ENCODE measurements around the gene FADD.

The FADD gene

DNA sequence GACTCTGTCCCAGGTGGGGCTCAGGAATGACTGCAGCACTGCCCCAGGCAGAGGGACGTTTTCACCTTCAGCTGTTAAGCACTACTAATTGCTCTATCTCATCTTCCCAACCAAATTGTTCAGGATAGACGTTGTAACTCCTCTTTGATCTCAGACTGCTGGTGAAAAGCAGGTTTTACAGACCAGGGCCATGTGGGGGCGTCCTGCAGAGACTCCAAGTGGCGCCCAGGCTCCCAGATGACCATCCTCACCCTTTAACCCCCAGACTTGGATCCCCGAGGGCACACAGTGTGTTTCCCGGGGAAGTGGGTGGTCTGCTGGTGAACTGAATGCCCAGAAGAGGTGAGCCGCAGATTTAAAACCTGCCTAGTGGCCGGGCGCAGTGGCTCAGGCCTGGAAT lies 23.9 kb downstream of the FADD start:
- no peak overlapping the region for H3K4me3 ChIP-seq (ENCODE audit: low read length)
- DNase-seq (ENCODE audit: low read depth, low spot score), result no peak

DNA sequence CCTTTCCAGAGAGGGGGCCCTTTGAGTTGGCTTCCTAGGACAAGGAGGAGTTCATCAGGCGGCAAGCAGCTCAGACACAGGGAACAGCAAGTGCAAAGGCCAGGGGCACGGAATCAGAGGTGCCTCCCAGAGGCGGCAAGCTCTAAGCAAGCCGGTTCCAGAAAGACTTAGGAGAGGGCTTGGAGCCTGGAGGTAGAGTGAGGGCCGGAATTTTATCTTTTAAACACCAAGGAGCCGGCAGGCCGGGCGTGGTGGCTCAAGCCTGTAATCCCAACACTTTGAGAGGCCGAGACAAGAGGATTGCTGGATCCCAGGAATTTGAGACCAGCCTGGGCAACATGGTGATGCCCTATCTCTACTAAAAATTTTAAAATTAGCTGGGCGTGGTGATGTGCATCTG lies 26.6 kb downstream of the FADD start:
- no peak overlapping the region for H3K4me3 ChIP-seq (ENCODE audit: low read length)
- no peak for DNase-seq (ENCODE audit: low read depth, low spot score)

DNA sequence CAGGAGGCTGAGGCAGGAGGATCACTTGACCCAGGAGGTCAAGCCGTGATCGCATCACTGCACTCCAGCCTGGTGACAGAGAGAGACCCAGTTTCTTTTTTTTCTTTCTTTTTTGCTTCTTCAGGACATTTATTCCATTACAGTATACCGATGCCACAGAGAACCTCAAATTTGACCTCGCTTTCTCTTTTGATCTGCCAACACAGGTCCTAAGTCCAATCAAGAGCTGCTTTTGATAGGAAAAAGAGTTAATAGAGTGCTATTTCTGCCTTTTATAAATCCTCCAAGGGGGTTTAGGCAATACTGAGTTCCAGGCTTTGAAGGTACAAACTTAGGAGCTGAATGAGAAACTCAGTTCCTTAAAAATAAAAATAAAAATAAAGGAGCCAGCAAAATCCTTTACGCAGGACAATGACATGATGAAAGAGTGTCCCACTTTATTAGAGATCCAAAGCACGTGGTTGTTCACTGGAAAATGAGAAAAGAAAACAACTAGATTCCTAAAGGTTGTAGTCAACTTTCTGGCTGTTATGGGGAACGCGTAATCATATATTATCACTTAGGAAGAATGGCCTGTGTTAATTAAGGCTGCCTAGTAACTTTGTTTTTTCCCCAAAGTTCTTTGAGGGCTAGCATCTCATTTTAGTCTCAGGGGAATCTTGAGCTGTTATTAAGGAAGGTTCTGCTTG lies 27.2 kb downstream of the FADD start:
- H3K4me3 ChIP-seq (ENCODE audit: low read length), result no peak overlapping the region
- no peak for DNase-seq (ENCODE audit: low read depth, low spot score)

DNA sequence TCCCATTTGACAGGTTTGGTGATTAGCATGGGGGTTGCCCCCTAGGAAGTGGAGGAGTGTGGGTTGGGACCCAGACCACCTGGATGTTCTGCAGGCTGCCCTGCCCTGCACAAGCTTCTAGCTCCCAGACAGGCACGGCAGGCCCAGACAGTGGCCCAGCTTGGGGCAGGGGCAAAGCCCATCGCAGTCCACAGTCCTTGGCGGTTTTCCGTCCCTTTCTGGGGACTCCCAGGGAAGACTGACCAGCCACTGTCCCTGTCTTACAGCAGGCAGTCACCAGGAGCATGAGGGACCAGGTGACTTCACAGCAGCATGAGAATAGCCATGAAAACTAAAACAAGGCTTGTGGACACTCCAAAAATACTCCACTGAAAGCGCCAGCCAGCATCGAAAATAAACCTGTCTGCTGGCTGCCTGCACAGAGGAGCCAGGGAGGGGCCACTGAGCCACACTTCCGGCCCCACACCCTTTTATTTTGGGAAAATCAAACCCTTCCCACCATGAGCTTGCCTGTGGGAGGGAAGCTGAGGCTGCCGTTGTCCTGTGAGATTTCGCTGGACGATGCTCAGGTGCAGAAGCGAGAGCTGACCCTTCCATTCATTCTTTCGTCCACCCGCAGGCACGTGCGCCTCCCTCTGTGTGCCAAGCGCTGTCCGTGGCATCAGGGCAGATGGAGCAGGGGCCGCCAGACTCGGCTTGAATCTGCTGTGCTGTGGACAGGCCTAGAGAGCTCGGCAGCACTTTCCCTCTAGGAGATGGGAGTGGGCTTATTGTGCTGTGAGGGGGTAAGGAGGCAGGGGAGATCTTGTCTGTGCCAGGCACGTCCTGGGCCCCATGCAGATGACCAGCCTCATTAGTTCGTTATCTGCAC lies 28.0 kb downstream of the FADD start:
- DNase-seq (ENCODE audit: low read depth, low spot score), result no peak
- no peak overlapping the region for H3K4me3 ChIP-seq (ENCODE audit: low read length)

DNA sequence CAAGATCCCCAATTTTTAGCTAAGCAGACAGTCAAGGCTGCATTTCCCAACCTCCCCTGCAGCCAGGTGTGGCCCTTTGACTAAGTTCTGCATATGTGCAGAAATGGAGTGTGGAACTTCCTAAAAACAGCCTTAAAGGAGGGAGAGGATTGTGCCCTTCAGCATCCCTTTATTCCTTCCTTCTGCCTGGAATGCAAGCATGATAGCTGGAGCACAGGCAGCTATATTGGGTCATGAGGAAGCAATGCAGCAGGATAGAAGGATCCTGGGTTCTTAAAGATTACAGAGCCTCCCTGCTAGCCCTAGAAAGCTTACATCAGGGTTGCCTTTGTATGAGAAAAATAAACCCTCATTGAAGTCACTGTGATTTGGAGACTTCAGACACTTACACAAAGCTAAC lies 29.9 kb downstream of the FADD start:
- no peak overlapping the region for H3K4me3 ChIP-seq (ENCODE audit: low read length)
- DNase-seq (ENCODE audit: low read depth, low spot score), result no peak

DNA sequence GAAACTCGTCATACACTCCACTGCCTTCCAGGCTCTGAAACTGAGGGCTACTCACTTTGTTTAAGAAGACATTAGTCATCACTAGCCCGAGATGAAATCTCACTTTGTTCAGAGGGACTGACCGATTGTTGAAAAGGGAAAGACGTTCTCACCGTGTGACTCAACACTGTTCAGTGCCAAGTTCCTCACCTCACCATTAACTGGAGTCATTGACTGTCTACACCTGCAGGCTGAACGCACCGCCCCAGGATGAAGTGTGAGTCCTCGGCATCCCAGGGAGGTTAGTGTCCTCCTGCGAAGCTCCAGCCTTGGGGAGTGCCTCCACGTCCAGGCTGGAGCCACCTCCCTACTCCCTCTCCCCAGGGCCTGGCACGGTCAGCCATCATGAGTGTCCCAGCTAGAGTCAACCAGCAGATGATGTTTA lies 30.4 kb downstream of the FADD start:
- DNase-seq (ENCODE audit: low read depth, low spot score), result no peak
- H3K4me3 ChIP-seq (ENCODE audit: low read length), result no peak overlapping the region

DNA sequence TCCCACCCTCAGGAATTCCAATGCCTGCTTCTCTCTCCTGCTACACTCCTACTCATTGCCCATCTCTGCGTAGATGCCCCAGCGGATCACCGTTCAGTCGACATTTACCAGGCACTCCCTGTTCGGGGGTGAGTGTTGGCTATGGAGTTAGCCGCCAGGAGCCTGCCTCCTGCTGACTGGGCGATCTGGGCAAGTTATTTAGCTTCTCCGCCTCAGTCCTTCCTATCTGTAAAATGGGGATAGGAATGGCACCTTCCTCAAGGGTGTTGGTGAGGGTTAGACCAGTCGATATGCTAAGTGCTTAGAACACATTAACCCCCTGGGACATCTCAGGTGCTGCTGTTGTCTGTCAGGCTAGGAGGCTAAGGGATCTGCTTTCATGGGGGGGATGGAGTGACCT lies 30.9 kb downstream of the FADD start:
- no peak overlapping the region for H3K4me3 ChIP-seq (ENCODE audit: low read length)
- DNase-seq (ENCODE audit: low read depth, low spot score), result no peak

DNA sequence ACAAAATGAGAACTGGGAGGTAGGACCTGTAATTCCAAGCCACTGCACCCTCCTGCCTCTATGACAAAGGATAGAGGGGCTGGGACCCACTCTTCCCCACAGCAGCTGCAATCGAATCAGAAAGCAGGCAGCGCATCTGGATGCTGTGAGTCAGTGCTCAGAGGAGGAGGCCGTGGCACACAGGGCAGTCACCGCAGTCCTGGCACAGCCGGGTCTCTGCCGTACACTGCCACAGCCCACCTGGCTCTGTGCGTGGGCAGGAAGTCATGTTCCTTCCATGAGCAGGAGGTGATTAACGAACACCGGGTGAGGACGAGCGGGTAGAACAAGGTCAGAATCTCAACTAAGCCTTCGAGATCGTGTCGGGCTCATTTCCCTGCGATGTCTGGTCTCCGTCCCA lies 37.2 kb downstream of the FADD start:
- peak overlapping the region; percentile 11 for H3K4me3 ChIP-seq (ENCODE audit: low read length)
- peak; percentile 23 for DNase-seq (ENCODE audit: low read depth, low spot score)

DNA sequence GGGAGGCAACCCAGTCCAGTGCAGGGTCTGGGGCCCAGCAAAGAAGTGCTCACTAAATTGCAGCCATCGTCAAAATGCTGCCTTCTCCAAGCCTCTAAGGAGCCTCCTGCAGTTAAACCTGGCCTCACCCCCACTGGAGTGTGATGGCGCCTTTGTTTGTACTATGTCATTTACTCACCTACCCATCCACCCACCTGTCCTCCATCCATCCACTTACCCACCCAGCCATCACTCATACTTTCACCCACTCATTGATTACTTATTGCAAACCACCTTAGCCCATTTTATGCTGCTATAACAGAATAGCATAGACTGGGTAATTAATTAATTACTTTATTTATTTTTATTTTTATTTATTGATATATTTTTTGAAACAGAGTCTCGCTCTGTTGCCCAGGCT lies 38.6 kb downstream of the FADD start:
- H3K4me3 ChIP-seq (ENCODE audit: low read length), result no peak overlapping the region
- DNase-seq (ENCODE audit: low read depth, low spot score), result no peak

DNA sequence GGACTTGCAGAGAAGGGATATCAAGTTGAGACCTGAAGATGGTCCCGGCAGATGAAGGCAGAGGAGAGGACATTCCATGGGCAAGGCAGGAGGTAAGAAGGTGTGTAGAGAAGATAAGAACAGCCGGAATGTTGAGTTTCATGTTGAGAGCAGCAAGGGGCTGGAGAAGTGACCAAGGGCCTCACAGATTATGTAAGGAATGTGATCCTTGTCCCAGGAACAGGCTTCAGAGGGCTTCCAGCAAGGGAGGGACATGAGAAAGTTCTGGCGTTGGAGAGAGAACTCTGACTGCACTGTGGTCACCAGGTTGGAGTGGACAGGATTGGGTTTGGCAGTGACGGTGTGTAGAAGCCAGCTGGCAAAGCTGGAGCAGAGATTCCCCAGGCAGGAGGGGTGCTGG lies 39.8 kb downstream of the FADD start:
- H3K4me3 ChIP-seq (ENCODE audit: low read length), result no peak overlapping the region
- DNase-seq (ENCODE audit: low read depth, low spot score), result no peak

DNA sequence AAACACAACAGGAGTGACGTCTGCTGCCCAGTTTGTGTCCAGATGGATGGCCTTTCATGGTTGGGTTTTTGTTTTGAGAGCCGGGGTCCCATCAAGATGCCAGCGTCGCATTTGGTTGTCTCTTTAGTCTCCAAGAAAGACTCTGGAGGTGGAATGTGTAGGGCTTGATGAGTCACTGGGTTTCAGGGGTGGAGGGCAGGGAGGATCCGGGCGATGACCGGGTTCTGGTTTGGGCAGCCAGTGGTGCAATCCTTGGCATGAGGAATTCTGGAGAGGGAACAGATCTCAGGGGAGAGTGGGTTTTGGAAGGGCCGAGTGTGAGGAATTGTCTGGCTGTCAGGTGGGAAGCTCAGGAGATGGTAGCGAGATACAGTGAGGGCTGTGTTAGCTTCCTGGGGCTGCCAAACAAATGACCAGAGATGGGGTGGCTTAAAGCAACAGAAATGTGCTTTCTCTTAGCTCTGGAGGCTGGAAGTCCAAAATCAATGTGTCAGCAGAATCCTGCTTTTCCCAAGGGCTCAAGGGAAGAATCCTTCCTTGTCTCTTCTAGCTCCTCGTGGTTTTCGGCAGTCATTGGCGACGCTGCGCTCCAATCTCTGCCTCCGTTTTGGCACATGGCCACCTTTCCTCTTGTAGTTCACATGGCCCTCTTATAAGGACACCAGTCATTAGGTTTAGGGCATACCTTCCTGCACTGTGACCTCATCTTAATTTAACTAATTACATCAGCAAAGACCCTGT lies 41.0 kb downstream of the FADD start:
- no peak for DNase-seq (ENCODE audit: low read depth, low spot score)
- H3K4me3 ChIP-seq (ENCODE audit: low read length), result no peak overlapping the region

DNA sequence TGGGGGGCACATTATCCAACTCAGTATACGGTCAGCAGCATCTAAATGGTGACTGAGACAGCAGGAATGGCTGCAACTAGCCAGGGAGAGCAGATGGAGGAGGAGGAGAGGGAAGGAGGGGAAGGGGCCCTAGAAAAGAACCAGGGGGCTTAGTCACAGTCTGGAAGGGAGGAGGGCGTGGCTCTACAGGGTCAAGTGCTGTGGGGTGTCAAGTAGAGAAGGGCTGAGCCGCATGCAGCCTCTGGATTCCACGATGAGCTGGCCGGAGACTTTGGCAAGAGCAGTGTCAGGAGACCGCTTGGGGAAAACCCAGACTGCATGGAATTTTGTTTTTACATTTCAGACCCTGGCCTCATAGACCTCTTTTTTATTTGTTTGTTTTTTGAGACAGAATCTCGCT lies 41.6 kb downstream of the FADD start:
- DNase-seq (ENCODE audit: low read depth, low spot score), result no peak
- no peak overlapping the region for H3K4me3 ChIP-seq (ENCODE audit: low read length)

DNA sequence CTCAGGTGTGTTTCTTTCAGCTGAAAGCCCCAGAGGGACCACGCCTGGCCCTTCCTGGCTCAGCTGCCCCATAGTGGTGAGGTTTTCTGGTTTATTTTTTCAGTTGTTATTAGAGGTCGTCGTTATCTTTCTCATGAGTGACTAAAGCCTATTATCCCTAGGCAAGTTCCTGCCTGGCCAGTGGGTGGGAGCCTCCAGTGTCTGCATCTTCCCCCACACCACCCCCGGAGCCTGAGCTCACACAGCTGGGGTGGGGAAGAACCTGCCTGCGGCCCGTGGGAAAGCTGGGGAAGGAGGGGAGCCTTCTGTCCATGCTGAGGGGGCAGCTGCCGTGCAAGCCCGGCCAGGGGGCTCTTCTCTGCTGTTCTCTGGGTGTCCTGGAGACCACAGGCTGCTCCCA lies 43.1 kb downstream of the FADD start:
- H3K4me3 ChIP-seq (ENCODE audit: low read length), result no peak overlapping the region
- no peak for DNase-seq (ENCODE audit: low read depth, low spot score)

DNA sequence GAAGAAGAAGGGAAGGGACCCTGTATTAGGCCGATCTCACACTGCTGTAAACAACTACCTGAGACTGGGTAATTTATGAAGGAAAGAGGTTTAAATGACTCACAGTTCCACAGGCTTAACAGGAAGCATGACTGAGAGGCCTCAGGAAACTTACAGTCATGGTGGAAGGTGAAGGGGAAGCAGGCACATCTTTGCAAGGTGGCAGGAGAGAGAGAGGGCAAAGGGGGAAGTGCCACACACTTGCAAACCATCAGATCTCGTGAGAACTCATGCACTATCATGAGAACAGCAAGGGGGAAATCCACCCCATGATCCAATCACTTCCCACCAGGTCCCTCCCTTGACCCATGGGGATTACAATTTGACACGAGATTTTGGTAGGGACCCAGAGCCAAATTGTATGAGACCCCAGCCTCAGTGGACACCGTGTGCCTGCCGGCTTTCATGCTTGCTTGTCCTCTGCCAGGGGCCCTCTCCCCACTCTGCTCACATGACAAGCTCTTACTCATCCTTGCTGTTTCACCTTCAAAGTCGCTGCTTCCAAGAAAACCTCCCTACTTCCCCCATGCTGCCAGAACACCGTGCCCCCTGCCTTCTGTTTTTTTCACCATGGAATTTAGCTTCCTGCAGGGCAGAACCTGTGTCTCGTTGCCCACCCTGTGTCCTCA lies 44.1 kb downstream of the FADD start:
- no peak for DNase-seq (ENCODE audit: low read depth, low spot score)
- H3K4me3 ChIP-seq (ENCODE audit: low read length), result no peak overlapping the region

DNA sequence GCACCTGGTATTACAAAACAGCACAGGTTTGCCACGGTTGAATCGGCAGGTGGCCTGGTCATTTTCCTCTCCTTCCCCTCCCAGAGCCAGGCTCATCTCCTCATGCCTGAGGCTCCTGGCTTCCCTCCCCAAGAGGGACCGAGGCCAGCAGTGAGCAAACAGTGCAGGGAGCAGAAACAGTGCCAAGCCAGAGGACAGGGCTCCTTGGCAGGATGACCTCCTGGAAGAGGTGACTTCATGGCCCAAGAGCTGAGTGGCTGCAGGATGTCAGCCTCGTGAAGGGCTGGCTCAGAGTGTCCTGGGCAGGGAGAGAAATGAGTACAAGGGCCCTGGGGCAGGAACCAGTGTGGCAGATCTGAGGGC lies 44.6 kb downstream of the FADD start:
- no peak for DNase-seq (ENCODE audit: low read depth, low spot score)
- H3K4me3 ChIP-seq (ENCODE audit: low read length), result no peak overlapping the region

DNA sequence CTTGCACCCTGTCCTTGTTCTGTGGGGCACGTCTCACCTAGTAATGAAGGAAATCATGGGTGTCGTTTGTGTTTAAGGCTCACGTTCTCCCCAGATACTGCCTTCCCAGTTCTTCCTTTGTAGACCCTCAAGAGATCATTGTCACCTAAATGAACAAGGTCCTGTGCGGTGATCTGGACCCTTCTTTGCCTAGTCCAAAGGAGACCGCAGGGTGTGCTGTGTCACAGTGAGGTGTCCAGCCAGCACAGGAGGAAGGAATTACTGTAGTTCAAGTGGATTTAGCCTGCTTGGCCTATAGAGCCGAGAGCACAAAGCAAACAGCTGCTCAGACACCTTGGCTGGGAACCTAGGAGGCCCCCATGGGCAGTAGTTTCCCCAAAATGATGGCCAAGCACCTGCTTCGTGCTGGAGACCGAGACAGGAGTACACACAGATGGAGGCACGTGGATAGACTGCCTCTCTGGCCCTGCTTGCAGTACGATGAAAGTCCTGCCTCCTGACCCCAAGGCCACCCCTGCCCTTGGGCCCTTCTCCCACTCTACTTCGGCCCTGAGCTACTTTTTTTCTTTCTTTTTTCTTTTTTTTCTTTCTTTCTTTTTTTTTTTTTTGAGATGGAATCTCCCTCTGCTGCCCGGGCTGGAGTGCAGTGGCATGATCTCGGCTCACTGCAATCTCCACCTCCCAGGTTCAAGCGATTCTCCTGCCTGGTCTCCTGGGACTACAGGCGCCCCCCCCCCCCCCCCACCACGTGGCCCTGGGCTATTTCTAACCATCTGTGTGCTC lies 48.0 kb downstream of the FADD start:
- H3K4me3 ChIP-seq (ENCODE audit: low read length), result no peak overlapping the region
- DNase-seq (ENCODE audit: low read depth, low spot score), result no peak

DNA sequence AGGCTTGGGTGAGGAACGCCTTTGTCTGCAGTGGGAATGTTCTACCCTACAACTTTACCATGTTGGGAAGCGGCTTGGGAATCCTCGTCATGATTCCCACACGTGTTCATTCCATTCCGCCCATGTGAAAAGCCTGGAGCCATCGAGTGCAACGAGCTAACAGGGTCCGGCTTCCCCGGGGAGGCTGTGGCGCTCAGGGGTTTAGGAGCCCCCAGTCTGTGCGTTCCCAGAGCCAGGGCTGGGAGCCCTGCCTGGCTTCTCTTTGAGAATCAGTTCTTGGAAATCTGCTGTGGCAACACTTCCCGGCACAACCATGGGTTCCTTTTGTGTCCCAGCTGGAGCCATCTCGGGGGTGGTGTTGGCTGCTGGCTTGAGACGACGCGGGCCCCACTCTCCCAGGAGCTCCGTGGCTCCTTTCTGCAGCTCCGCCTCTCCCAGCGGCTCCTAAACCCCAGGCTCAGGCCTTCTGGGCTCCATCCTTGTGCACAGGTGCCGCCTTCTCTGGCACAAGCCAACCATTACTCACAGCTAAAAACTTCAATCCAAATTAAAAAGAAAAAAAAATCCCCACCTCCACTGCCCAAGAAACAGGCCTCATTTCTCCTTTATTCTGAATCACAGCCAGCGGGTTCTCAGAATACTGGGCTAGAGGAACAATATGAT lies 48.7 kb downstream of the FADD start:
- no peak overlapping the region for H3K4me3 ChIP-seq (ENCODE audit: low read length)
- no peak for DNase-seq (ENCODE audit: low read depth, low spot score)

DNA sequence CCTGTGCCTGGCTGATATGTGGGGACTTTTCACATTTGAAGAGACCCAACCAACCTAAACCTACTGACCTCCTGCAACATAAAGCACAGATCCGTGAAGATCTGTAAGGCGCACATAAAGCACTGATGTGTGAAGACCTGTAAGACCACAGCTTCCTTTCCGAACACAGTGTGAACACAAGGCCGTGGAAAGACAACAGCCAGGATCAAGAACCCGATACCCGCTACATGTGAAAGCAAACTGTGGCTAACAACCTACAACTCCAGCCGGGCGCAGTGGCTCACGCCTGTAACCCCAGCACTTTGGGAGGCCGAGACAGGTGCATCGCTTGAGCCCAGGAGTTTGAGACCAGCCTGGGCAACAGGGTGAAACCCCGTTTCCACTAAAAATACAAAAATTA lies 49.7 kb downstream of the FADD start:
- no peak overlapping the region for H3K4me3 ChIP-seq (ENCODE audit: low read length)
- no peak for DNase-seq (ENCODE audit: low read depth, low spot score)

Measured in Jurkat, Clone E6-1 (cell line).